Activated CD8-positive, alpha-beta memory T cell treated with anti-CD3 and anti-CD28 coated beads, Interleukin-2, amount 10 ng/mL, durations not matched to agents 7 days and 5 days (primary cell): ENCODE data around the gene SLC9A5. TPM values are rescaled to one million over a fixed set of nuclear protein-coding genes. Genes with fewer than 3 reads are reported as not detected.
A peak's percentile ranks its signal among the peaks of the same experiment; 100 is the strongest.

Experiments
- ATAC-seq: fragments of 150-1000 bp; cut with Tn5 transposase; one replicate; pipeline ENCODE4 v1.10.0; 2021; ENCODE audit warnings: moderate library complexity
- CTCF ChIA-PET: fragments of 350-600 bp; sonication (Branson Sonifier 250); formaldehyde crosslinking; loops from one replicate; lab custom pipeline; 2021; ENCODE audit warnings: antibody characterized with exemption; lab: Charles Lee
- DNase-seq: peaks from one replicate; pipeline ENCODE4 v3.0.0-alpha.2; 2020
- H3K27ac Mint-ChIP-seq: one replicate; pipeline ENCODE4 v1.8.0; 2021; ENCODE audit warnings: mild to moderate bottlenecking, mixed read lengths
- H3K27me3 Mint-ChIP-seq: one replicate; pipeline ENCODE4 v1.8.0; 2021; ENCODE audit warnings: mixed read lengths
- H3K36me3 Mint-ChIP-seq: one replicate; pipeline ENCODE4 v1.8.0; 2021; ENCODE audit warnings: mild to moderate bottlenecking, mixed read lengths
- H3K4me1 Mint-ChIP-seq: one replicate; pipeline ENCODE4 v1.8.0; 2021; ENCODE audit warnings: mixed read lengths
- H3K4me3 Mint-ChIP-seq: one replicate; pipeline ENCODE4 v1.8.0; 2021; ENCODE audit warnings: mild to moderate bottlenecking, moderate library complexity, mixed read lengths
- H3K9me3 Mint-ChIP-seq: one replicate; pipeline ENCODE4 v1.8.0; 2022; ENCODE audit warnings: low read depth, mixed read lengths
- total RNA-seq, 2 experiments: library from RNA; stranded (reverse); gene quantifications; one replicate each; pipeline ENCODE4 v1.2.3, GENCODE V29; 2021

SLC9A5 gene
- total RNA-seq, 2 experiments from 2014 or later = 5.4 to 6.2 TPM

GRCh38 chr16:67226804-67227566, 21.8 kb upstream of the SLC9A5 start, which contains the start of gene TMEM208:
Gene TMEM208, plus strand, starts transcription at chr16:67227130. Its CDS starts 89 bp downstream, at chr16:67227219.
- Mint-ChIP-seq H3K27me3 (no peaks in the 10 kb centered on the region), H3K4me3 (peak within 1 kb of the TSS; percentile 98), H3K4me1 (peaks cover 50% of the 10 kb centered on the region), H3K9me3 (no peaks in the 10 kb centered on the region), H3K27ac (peak within 1 kb of the TSS; percentile 96), H3K36me3 (peaks cover 24% of the 10 kb centered on the region)
- peak; percentile 98 for ATAC-seq
- peak; percentile 100 for DNase-seq
- CTCF ChIA-PET = interaction anchor here (0.8 to 3.2 kb wide), 21 partner anchors 9 to 280 kb away, joined by 3 to 41 read pairs (median 3); partner anchors contain the start of genes ATP6V0D1, E2F4, ELMO3 and FBXL8

GRCh38 chr16:67227567-67227921, 21.2 kb upstream of the SLC9A5 start:
- Mint-ChIP-seq H3K27ac (peak overlapping the region; percentile 96), H3K4me1 (peaks cover 50% of the 10 kb centered on the region), H3K4me3 (peak overlapping the region; percentile 98), H3K27me3 (no peaks in the 10 kb centered on the region), H3K9me3 (no peaks in the 10 kb centered on the region), H3K36me3 (peaks cover 27% of the 10 kb centered on the region)
- DNase-seq (no peak), ATAC-seq (no peak)
- CTCF ChIA-PET = interaction anchor here (0.8 to 3.2 kb wide), 13 partner anchors 9 to 278 kb away, joined by 3 to 41 read pairs (median 5); partner anchors contain the start of genes E2F4, ELMO3, FBXL8 and FHOD1

- no peaks in the 10 kb centered on the region for H3K9me3 Mint-ChIP-seq
- no peaks in the 10 kb centered on the region for H3K27me3 Mint-ChIP-seq
- H3K4me1 Mint-ChIP-seq = peaks cover 50% of the 10 kb centered on the region
- no peak for ATAC-seq
- H3K4me3 Mint-ChIP-seq = peak overlapping the region; percentile 98
- peak overlapping the region; percentile 96 for H3K27ac Mint-ChIP-seq
- H3K36me3 Mint-ChIP-seq = peaks cover 29% of the 10 kb centered on the region
- DNase-seq = no peak
- CTCF ChIA-PET = interaction anchor here (1.6 to 3.2 kb wide), 6 partner anchors 8 to 43 kb away, joined by 4 to 41 read pairs (median 8); partner anchors contain the start of genes E2F4, ELMO3 and FHOD1
Observed at GRCh38 chr16:67228034-67228785, 20.6 kb upstream of the SLC9A5 start.

- H3K27ac Mint-ChIP-seq = no peak overlapping the region
- H3K4me1 Mint-ChIP-seq = peaks cover 44% of the 10 kb centered on the region
- DNase-seq (no peak), ATAC-seq (no peak)
- H3K4me3 Mint-ChIP-seq = no peak overlapping the region
- no peaks in the 10 kb centered on the region for H3K9me3 Mint-ChIP-seq
- H3K36me3 Mint-ChIP-seq = peaks cover 29% of the 10 kb centered on the region
- no peaks in the 10 kb centered on the region for H3K27me3 Mint-ChIP-seq
- CTCF ChIA-PET = interaction anchor here (3.2 kb wide), 1 partner anchor 17 kb away, joined by 41 read pairs; the partner anchor contains the start of gene FHOD1
Observed at GRCh38 chr16:67228905-67229304, 19.9 kb upstream of the SLC9A5 start.

GRCh38 chr16:67229906-67230808, 18.6 kb upstream of the SLC9A5 start:
- Mint-ChIP-seq H3K36me3 (peaks cover 29% of the 10 kb centered on the region), H3K27me3 (no peaks in the 10 kb centered on the region), H3K4me1 (peaks cover 33% of the 10 kb centered on the region), H3K27ac (no peak overlapping the region), H3K4me3 (no peak overlapping the region), H3K9me3 (no peaks in the 10 kb centered on the region)
- CTCF ChIA-PET = no interaction called here
- no peak for ATAC-seq
- DNase-seq = no peak

- peaks cover 26% of the 10 kb centered on the region for H3K4me1 Mint-ChIP-seq
- H3K27ac Mint-ChIP-seq = peak overlapping the region; percentile 54
- no peak for DNase-seq
- CTCF ChIA-PET = interaction anchor here (1.3 to 1.5 kb wide), 2 partner anchors 12 to 16 kb away, joined by 4 to 6 read pairs; partner anchors contain the start of gene FHOD1
- H3K9me3 Mint-ChIP-seq = no peaks in the 10 kb centered on the region
- H3K27me3 Mint-ChIP-seq = no peaks in the 10 kb centered on the region
- H3K36me3 Mint-ChIP-seq = peaks cover 30% of the 10 kb centered on the region
- H3K4me3 Mint-ChIP-seq = no peak overlapping the region
- ATAC-seq = no peak
Observed at GRCh38 chr16:67230809-67231660, 17.7 kb upstream of the SLC9A5 start.

GRCh38 chr16:67233596-67233995, 15.2 kb upstream of the SLC9A5 start:
- CTCF ChIA-PET = no interaction called here

GRCh38 chr16:67234180-67234597, 14.6 kb upstream of the SLC9A5 start:
- ATAC-seq (no peak), DNase-seq (no peak)
- H3K27me3 Mint-ChIP-seq = no peaks in the 10 kb centered on the region
- no peak overlapping the region for H3K27ac Mint-ChIP-seq
- H3K4me1 Mint-ChIP-seq = peaks cover 8% of the 10 kb centered on the region
- H3K36me3 Mint-ChIP-seq = peaks cover 44% of the 10 kb centered on the region
- no peaks in the 10 kb centered on the region for H3K9me3 Mint-ChIP-seq
- CTCF ChIA-PET = no interaction called here
- no peak overlapping the region for H3K4me3 Mint-ChIP-seq

More at GRCh38 chr16:67233596-67233995, 15.2 kb upstream of the SLC9A5 start:
- no peaks in the 10 kb centered on the region for H3K27me3 Mint-ChIP-seq
- H3K27ac Mint-ChIP-seq = no peak overlapping the region
- peaks cover 10% of the 10 kb centered on the region for H3K4me1 Mint-ChIP-seq
- H3K36me3 Mint-ChIP-seq = peaks cover 46% of the 10 kb centered on the region
- no peak for DNase-seq
- H3K9me3 Mint-ChIP-seq = no peaks in the 10 kb centered on the region
- H3K4me3 Mint-ChIP-seq = no peak overlapping the region
- ATAC-seq = no peak

GRCh38 chr16:67235816-67236562, 12.8 kb upstream of the SLC9A5 start:
- CTCF ChIA-PET = interaction anchor here (0.7 to 1.2 kb wide), 2 partner anchors 9 to 89 kb away, joined by 3 to 6 read pairs; partner anchors contain the start of gene TMEM208
- Mint-ChIP-seq H3K36me3 (peaks cover 32% of the 10 kb centered on the region), H3K9me3 (no peaks in the 10 kb centered on the region), H3K27me3 (no peaks in the 10 kb centered on the region), H3K4me3 (peak overlapping the region; percentile 54), H3K4me1 (peaks cover 8% of the 10 kb centered on the region), H3K27ac (peak overlapping the region; percentile 88)
- ATAC-seq = peak; percentile 62
- DNase-seq = peak; percentile 72

- Mint-ChIP-seq H3K27ac (peak overlapping the region; percentile 88), H3K36me3 (peaks cover 27% of the 10 kb centered on the region), H3K4me3 (peak overlapping the region; percentile 54), H3K4me1 (peaks cover 15% of the 10 kb centered on the region), H3K9me3 (no peaks in the 10 kb centered on the region), H3K27me3 (no peaks in the 10 kb centered on the region)
- DNase-seq (peak; percentile 87), ATAC-seq (peak; percentile 92)
- CTCF ChIA-PET = interaction anchor here (1.2 to 1.5 kb wide), 2 partner anchors 10 to 13 kb away, joined by 3 to 6 read pairs; partner anchors contain the start of gene TMEM208
Observed at GRCh38 chr16:67236563-67237395, 12.0 kb upstream of the SLC9A5 start.
